ENCODE data around the gene LIX1L. TPM values are rescaled to one million over a fixed set of nuclear protein-coding genes. Genes with fewer than 3 reads are reported as not detected.

The LIX1L gene
- total and polyA plus RNA-seq, 2 donors (not counting 3 experiments of a cell fraction or from before 2014, with no cell fraction given), result 54.9 to 56.4 TPM

GRCh38 chr1:145972580-145972979 is 14.8 kb upstream of the LIX1L start:
- ChIA-PET POLR2A (no interaction called here), CTCF (interaction anchor here (1.5 to 2.0 kb wide), 2 partner anchors 34 to 45 kb away, joined by 4 to 11 read pairs; partner anchors contain the start of gene RBM8A)
- H3K36me3 ChIP-seq (ENCODE audit: control insufficient read depth in 2 of 2, extremely low read depth in 1 of 2, insufficient read depth in 2 of 2, low read length in 2 of 2), result no peaks in the 10 kb centered on the region
- no TSS peak for BruUV-seq (replicated peaks)
- H3K9me3 ChIP-seq (replicated peaks; ENCODE audit: control insufficient read depth, insufficient read depth, low read length), result no peaks in the 10 kb centered on the region
- H3K79me2 ChIP-seq (ENCODE audit: control insufficient read depth, insufficient read depth, low read length), result no peaks in the 10 kb centered on the region
- H3K9me1 ChIP-seq (replicated peaks; ENCODE audit: control insufficient read depth, extremely low read depth, insufficient read depth, low read length), result no peaks in the 10 kb centered on the region
- peaks cover under 1% of the 10 kb centered on the region for H3K4me1 ChIP-seq (ENCODE audit: control insufficient read depth, extremely low read depth, insufficient read depth, low read length)
- no peak for FAIRE-seq
- no peaks in the 10 kb centered on the region for H4K20me1 ChIP-seq (replicated peaks; ENCODE audit: control insufficient read depth, extremely low read depth, insufficient read depth, low read length)
- no peaks in the 10 kb centered on the region for H3K27me3 ChIP-seq (ENCODE audit: control insufficient read depth in 2 of 2, insufficient read depth in 2 of 2, low read length in 2 of 2)
- intact Hi-C loops (cut with micrococcal nuclease) (no loop called here), dilution Hi-C loops (cut with MboI; ENCODE audit: extremely low pct_ligation_motif_present, low sequenced_read_pairs) (no loop called here)
- H2AFZ ChIP-seq (ENCODE audit: low read depth, low read length), result no peak overlapping the region
- TF ChIP-seq, protein P1, sequence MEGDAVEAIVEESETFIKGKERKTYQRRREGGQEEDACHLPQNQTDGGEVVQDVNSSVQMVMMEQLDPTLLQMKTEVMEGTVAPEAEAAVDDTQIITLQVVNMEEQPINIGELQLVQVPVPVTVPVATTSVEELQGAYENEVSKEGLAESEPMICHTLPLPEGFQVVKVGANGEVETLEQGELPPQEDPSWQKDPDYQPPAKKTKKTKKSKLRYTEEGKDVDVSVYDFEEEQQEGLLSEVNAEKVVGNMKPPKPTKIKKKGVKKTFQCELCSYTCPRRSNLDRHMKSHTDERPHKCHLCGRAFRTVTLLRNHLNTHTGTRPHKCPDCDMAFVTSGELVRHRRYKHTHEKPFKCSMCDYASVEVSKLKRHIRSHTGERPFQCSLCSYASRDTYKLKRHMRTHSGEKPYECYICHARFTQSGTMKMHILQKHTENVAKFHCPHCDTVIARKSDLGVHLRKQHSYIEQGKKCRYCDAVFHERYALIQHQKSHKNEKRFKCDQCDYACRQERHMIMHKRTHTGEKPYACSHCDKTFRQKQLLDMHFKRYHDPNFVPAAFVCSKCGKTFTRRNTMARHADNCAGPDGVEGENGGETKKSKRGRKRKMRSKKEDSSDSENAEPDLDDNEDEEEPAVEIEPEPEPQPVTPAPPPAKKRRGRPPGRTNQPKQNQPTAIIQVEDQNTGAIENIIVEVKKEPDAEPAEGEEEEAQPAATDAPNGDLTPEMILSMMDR (IDR thresholded peaks at IDR 0.05; ENCODE audit: extremely low read depth in 1 of 2, insufficient read depth in 1 of 2, low read depth in 1 of 2, low read length in 2 of 2), result no peak
- TF ChIP-seq JUN (IDR thresholded peaks at IDR 0.05; ENCODE audit: borderline replicate concordance, insufficient read depth, insufficient read length, low read depth) (no peak), POLR2A (IDR thresholded peaks at IDR 0.05; ENCODE audit: low read depth, low read length) (no peak), POLR2AphosphoS5 (IDR thresholded peaks at IDR 0.05; ENCODE audit: insufficient read depth, low read depth, low read length) (no peak), EZH2 (IDR thresholded peaks at IDR 0.05; ENCODE audit: borderline replicate concordance, low read depth, low read length, severe bottlenecking) (no peak)
- no peak overlapping the region for H3K27ac ChIP-seq (ENCODE audit: insufficient read depth, low read depth, low read length)
- H3K9ac ChIP-seq (replicated peaks; ENCODE audit: extremely low read depth, insufficient read depth, low read length), result no peak overlapping the region
- no peak overlapping the region for H3K4me2 ChIP-seq (ENCODE audit: insufficient read depth, low read length)
- no peak for DNase-seq (ENCODE audit: low read depth, low spot score)
- no peak overlapping the region for H3K4me3 ChIP-seq (replicated peaks in 1 of 3; ENCODE audit: insufficient read depth in 1 of 3, low read depth in 1 of 3, low read length in 3 of 3)

DNA sequence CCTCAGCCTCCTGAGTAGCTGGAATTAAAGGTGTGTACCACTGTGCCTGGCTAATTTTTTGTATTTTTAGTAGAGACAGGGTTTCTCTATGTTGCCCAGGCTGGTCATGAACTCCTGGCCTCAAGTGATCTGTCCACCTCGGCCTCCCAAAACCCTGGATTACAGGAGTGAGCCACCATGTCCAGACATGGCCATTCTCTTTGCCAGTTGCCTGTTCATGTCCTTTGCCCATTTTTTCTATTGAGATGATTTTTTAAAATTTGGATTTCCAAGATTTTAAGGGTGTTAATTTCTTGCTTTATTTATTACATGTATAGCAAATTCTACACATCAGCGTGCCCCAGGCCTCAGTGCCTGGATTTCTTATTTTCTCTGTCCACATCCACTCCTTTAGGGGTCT is 9.5 kb upstream of the LIX1L start:
- intact Hi-C loops (cut with micrococcal nuclease), result no loop called here
- no peaks in the 10 kb centered on the region for H4K20me1 ChIP-seq (replicated peaks; ENCODE audit: control insufficient read depth, extremely low read depth, insufficient read depth, low read length)
- dilution Hi-C loops (cut with MboI; ENCODE audit: extremely low pct_ligation_motif_present, low sequenced_read_pairs), result no loop called here
- H3K27ac ChIP-seq (ENCODE audit: insufficient read depth, low read depth, low read length), result no peak overlapping the region
- no peaks in the 10 kb centered on the region for H3K9me3 ChIP-seq (replicated peaks; ENCODE audit: control insufficient read depth, insufficient read depth, low read length)
- no peak overlapping the region for H3K4me2 ChIP-seq (ENCODE audit: insufficient read depth, low read length)
- H3K27me3 ChIP-seq (ENCODE audit: control insufficient read depth in 2 of 2, insufficient read depth in 2 of 2, low read length in 2 of 2), result no peaks in the 10 kb centered on the region
- peaks cover 18% of the 10 kb centered on the region for H3K4me1 ChIP-seq (ENCODE audit: control insufficient read depth, extremely low read depth, insufficient read depth, low read length)
- TF ChIP-seq POLR2A (IDR thresholded peaks at IDR 0.05; ENCODE audit: low read depth, low read length), result no peak
- TF ChIP-seq, protein P2, sequence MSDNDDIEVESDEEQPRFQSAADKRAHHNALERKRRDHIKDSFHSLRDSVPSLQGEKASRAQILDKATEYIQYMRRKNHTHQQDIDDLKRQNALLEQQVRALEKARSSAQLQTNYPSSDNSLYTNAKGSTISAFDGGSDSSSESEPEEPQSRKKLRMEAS (IDR thresholded peaks at IDR 0.05; ENCODE audit: insufficient read depth, insufficient read length), result no peak
- no peak for TF ChIP-seq JUN (IDR thresholded peaks at IDR 0.05; ENCODE audit: borderline replicate concordance, insufficient read depth, insufficient read length, low read depth)
- no peak for TF ChIP-seq EZH2 (IDR thresholded peaks at IDR 0.05; ENCODE audit: borderline replicate concordance, low read depth, low read length, severe bottlenecking)
- TF ChIP-seq, protein P1 (IDR thresholded peaks at IDR 0.05; ENCODE audit: extremely low read depth in 1 of 2, insufficient read depth in 1 of 2, low read depth in 1 of 2, low read length in 2 of 2), result no peak
- TF ChIP-seq GATA2 (IDR thresholded peaks at IDR 0.05; ENCODE audit: insufficient read depth, insufficient read length, low read depth, low read length), result no peak
- TF ChIP-seq MYC (IDR thresholded peaks at IDR 0.05; ENCODE audit: low read depth, low read length), result no peak
- TF ChIP-seq POLR2AphosphoS5 (IDR thresholded peaks at IDR 0.05; ENCODE audit: insufficient read depth, low read depth, low read length), result no peak
- no peak for TF ChIP-seq FOS (IDR thresholded peaks at IDR 0.05; ENCODE audit: borderline replicate concordance, insufficient read depth, low read length)
- no peak overlapping the region for H3K9ac ChIP-seq (replicated peaks; ENCODE audit: extremely low read depth, insufficient read depth, low read length)
- no TSS peak for BruUV-seq (replicated peaks)
- no peak overlapping the region for H3K4me3 ChIP-seq (replicated peaks in 1 of 3; ENCODE audit: insufficient read depth in 1 of 3, low read depth in 1 of 3, low read length in 3 of 3)
- no peaks in the 10 kb centered on the region for H3K9me1 ChIP-seq (replicated peaks; ENCODE audit: control insufficient read depth, extremely low read depth, insufficient read depth, low read length)
- FAIRE-seq (no peak), DNase-seq (ENCODE audit: low read depth, low spot score) (no peak)
- ChIA-PET CTCF (interaction anchor here (1.0 to 1.6 kb wide), 3 partner anchors 10 to 122 kb away, joined by 3 to 4 read pairs (median 4); partner anchors contain the start of gene NUDT17), POLR2A (no interaction called here)
- H3K79me2 ChIP-seq (ENCODE audit: control insufficient read depth, insufficient read depth, low read length), result no peaks in the 10 kb centered on the region
- no peaks in the 10 kb centered on the region for H3K36me3 ChIP-seq (ENCODE audit: control insufficient read depth in 2 of 2, extremely low read depth in 1 of 2, insufficient read depth in 2 of 2, low read length in 2 of 2)
- H2AFZ ChIP-seq (ENCODE audit: low read depth, low read length), result no peak overlapping the region
